Liver (tissue), 9 donors: Measurements from ENCODE around the gene MYO18B. TPM values are rescaled to one million over a fixed set of nuclear protein-coding genes. Genes with fewer than 3 reads are reported as not detected.

Source experiments
- DNase-seq: peaks from one replicate; pipeline ENCODE4 v3.0.0-alpha.2; 2017; ENCODE audit warnings: low spot score
- H3K27ac ChIP-seq, 2 donors: one replicate each; pipeline ENCODE4 v1.7.0; 2013; ENCODE audit warnings: inconsistent platforms in 2 of 2, low read length in 2 of 2, control low read depth in 1 of 2, low read depth in 1 of 2, mild to moderate bottlenecking in 1 of 2
- H3K27me3 ChIP-seq, 4 donors: one replicate each; pipeline versions ENCODE4 v1.6.1 to v1.7.0; 2013; ENCODE audit warnings: low read length in 3 of 4, inconsistent platforms in 1 of 4, mild to moderate bottlenecking in 1 of 4, moderate library complexity in 1 of 4; ENCODE audit not compliant: control insufficient read depth in 4 of 4, insufficient read depth in 4 of 4
- H3K36me3 ChIP-seq, 4 donors: one replicate each; pipeline versions ENCODE4 v1.6.1 to v1.7.0; 2013; ENCODE audit warnings: low read length in 3 of 4, mild to moderate bottlenecking in 3 of 4, low read depth in 1 of 4, moderate library complexity in 1 of 4; ENCODE audit not compliant: control insufficient read depth in 4 of 4, insufficient read depth in 3 of 4
- H3K4me1 ChIP-seq, 4 donors: one replicate each; pipeline versions ENCODE4 v1.6.1 to v1.7.0; 2013; ENCODE audit warnings: low read length in 3 of 4, mild to moderate bottlenecking in 3 of 4, moderate library complexity in 1 of 4; ENCODE audit not compliant: control insufficient read depth in 4 of 4, insufficient read depth in 4 of 4
- H3K4me3 ChIP-seq, 3 donors: one replicate each; pipeline versions ENCODE4 v1.6.1 to v1.7.0; 2013; ENCODE audit warnings: low read length in 3 of 3, control low read depth in 1 of 3, low read depth in 1 of 3, mild to moderate bottlenecking in 1 of 3
- H3K9ac ChIP-seq, 2 donors: one replicate each; pipeline ENCODE4 v1.7.0; 2013; ENCODE audit warnings: low read length in 2 of 2, mild to moderate bottlenecking in 2 of 2, moderate library complexity in 2 of 2, control low read depth in 1 of 2, low read depth in 1 of 2
- H3K9me3 ChIP-seq, 4 donors: one replicate each; pipeline versions ENCODE4 v1.6.1 to v1.7.0; 2013; ENCODE audit warnings: low read length in 3 of 4; ENCODE audit not compliant: control insufficient read depth in 4 of 4
- ATF3 ChIP-seq: IDR thresholded peaks from 2 replicates; pipeline ENCODE4 v1.6.1; 2016; ENCODE audit warnings: antibody characterized with exemption
- CTCF ChIP-seq: fragments of 150-350 bp; IDR thresholded peaks from 2 replicates; pipeline ENCODE4 v1.5.1; 2017; ENCODE audit warnings: improper control_type of control experiment, low read depth, low read length; ENCODE audit not compliant: missing input control
- EGR1 ChIP-seq, 2 donors: IDR thresholded peaks; 2 replicates each; pipeline ENCODE4 v1.6.1; 2016 to 2018; ENCODE audit warnings: antibody characterized with exemption in 2 of 2, low read depth in 2 of 2
- FOXA1 ChIP-seq: IDR thresholded peaks from 2 replicates; pipeline ENCODE4 v1.6.1; 2016; ENCODE audit warnings: antibody characterized with exemption
- FOXA2 ChIP-seq: IDR thresholded peaks from 2 replicates; pipeline ENCODE4 v1.6.1; 2016; ENCODE audit warnings: antibody characterized with exemption
- GABPA ChIP-seq, 2 donors: IDR thresholded peaks in 1 of 2; conservative IDR thresholded peaks in 1 of 2; 2 replicates each; pipeline ENCODE4 v1.6.1; 2016; ENCODE audit warnings: antibody characterized with exemption in 2 of 2, mild to moderate bottlenecking in 1 of 2, moderate library complexity in 1 of 2
- HNF4A ChIP-seq, 2 donors: conservative IDR thresholded peaks; 2 replicates each; pipeline ENCODE4 v1.6.1; 2016; ENCODE audit warnings: antibody characterized with exemption in 2 of 2, mild to moderate bottlenecking in 2 of 2
- HNF4G ChIP-seq: IDR thresholded peaks from 2 replicates; pipeline ENCODE4 v1.6.1; 2016; ENCODE audit warnings: antibody characterized with exemption
- JUND ChIP-seq, 2 donors: IDR thresholded peaks; 2 replicates each; pipeline ENCODE4 v1.6.1; 2016; ENCODE audit warnings: antibody characterized with exemption in 2 of 2
- MAX ChIP-seq: IDR thresholded peaks from 2 replicates; pipeline ENCODE4 v1.6.1; 2016; ENCODE audit warnings: antibody characterized with exemption
- NR2F2 ChIP-seq: IDR thresholded peaks from 2 replicates; pipeline ENCODE4 v1.6.1; 2016; ENCODE audit warnings: antibody characterized with exemption
- RAD21 ChIP-seq, 2 donors: IDR thresholded peaks; 2 replicates each; pipeline ENCODE4 v1.6.1; 2016; ENCODE audit warnings: antibody characterized with exemption in 2 of 2, mild to moderate bottlenecking in 2 of 2
- REST ChIP-seq: IDR thresholded peaks from 2 replicates; pipeline ENCODE4 v1.6.1; 2016; ENCODE audit warnings: antibody characterized with exemption, mild to moderate bottlenecking
- RXRA ChIP-seq, 2 donors: IDR thresholded peaks; 2 replicates each; pipeline ENCODE4 v1.6.1; 2017 to 2018; ENCODE audit warnings: antibody characterized with exemption in 2 of 2, mild to moderate bottlenecking in 1 of 2
- SP1 ChIP-seq: IDR thresholded peaks from 2 replicates; pipeline ENCODE4 v1.6.1; 2018; ENCODE audit warnings: antibody characterized with exemption, mild to moderate bottlenecking
- TAF1 ChIP-seq: conservative IDR thresholded peaks from 2 replicates; pipeline ENCODE4 v1.6.1; 2016; ENCODE audit warnings: antibody characterized with exemption, mild to moderate bottlenecking
- YY1 ChIP-seq: IDR thresholded peaks from 2 replicates; pipeline ENCODE4 v1.6.1; 2016; ENCODE audit warnings: antibody characterized with exemption, mild to moderate bottlenecking
- ZBTB33 ChIP-seq: IDR thresholded peaks from 2 replicates; pipeline ENCODE4 v1.6.1; 2016; ENCODE audit warnings: antibody characterized with exemption
- WGBS: extraction: QIAGEN DNeasy Blood & Tissue Kit; methylation state at CpG from one replicate; pipeline ENCODE4 v1.1.7; 2013; 5-methylcytosine and 5-hydroxymethylcytosine counted together
- polyA plus RNA-seq, 2 donors: library from polyadenylated mRNA; stranded (reverse) in 1 of 2; unstranded in 1 of 2; fragments of 200-250 nt in 1 of 2; fragments of >200 nt in 1 of 2; fragmentation: Nextera tagmentation in 1 of 2; extraction: Ambion mirVana in 1 of 2; gene quantifications; one replicate each; pipeline versions ENCODE4 v1.2.1 to v1.2.3, GENCODE V29; 2013 to 2015
- total RNA-seq, 2 donors: library from RNA; depleted of rRNA; stranded (reverse); fragments of >200 nt; gene quantifications; one replicate each; pipeline ENCODE4 v1.2.3, GENCODE V29; 2014
- donor health status: healthy.
- donor health status: healthy.
- donor health status: healthy.
- donor health status: healthy.
- donor health status: healthy.

MYO18B gene
- total and polyA plus RNA-seq, 4 donors, result under 0.01 to 4.2 (median 0.02) TPM; not detected in 1

GRCh38 chr22:25748140-25748539, 6.2 kb downstream of the MYO18B start:
- 91% methylated on average over 5 of the region's 5 CpGs for WGBS
- no peak for TF ChIP-seq YY1
- TF ChIP-seq SP1, result no peak
- H3K27ac ChIP-seq, result no peak overlapping the region
- no peaks in the 10 kb centered on the region for H3K9me3 ChIP-seq
- H3K9ac ChIP-seq, result no peak overlapping the region
- no peaks in the 10 kb centered on the region for H3K27me3 ChIP-seq
- H3K4me1 ChIP-seq, result peaks cover 0 to 3% (median 0%) of the 10 kb centered on the region in 4 donors
- no peak overlapping the region for H3K4me3 ChIP-seq
- H3K36me3 ChIP-seq, result no peaks in the 10 kb centered on the region
- DNase-seq, result no peak

- H3K9ac ChIP-seq, result no peak overlapping the region
- H3K9me3 ChIP-seq, result no peaks in the 10 kb centered on the region
- H3K27me3 ChIP-seq, result no peaks in the 10 kb centered on the region
- TF ChIP-seq RAD21 (IDR thresholded peaks at IDR 0.05) (peak in 1 of 2 donors; percentile 17), TAF1 (no peak), FOXA2 (no peak), YY1 (peak; percentile 46), HNF4A (conservative IDR thresholded peaks at IDR 0.05) (peak; percentile 95 to 96), RXRA (IDR thresholded peaks at IDR 0.05) (peak; percentile 47 to 73), MAX (no peak), SP1 (peak; percentile 88), FOXA1 (no peak), HNF4G (peak; percentile 86)
- no peak overlapping the region for H3K27ac ChIP-seq
- H3K4me1 ChIP-seq, result peaks cover 0 to 3% (median 0%) of the 10 kb centered on the region in 4 donors
- WGBS, result 25% methylated on average over 2 of the region's 2 CpGs
- no peak for DNase-seq
- no peaks in the 10 kb centered on the region for H3K36me3 ChIP-seq
- H3K4me3 ChIP-seq, result no peak overlapping the region
Measured at GRCh38 chr22:25748704-25749103, 6.7 kb downstream of the MYO18B start.

GRCh38 chr22:25749420-25750169, 7.6 kb downstream of the MYO18B start:
- Histone ChIP-seq H3K4me1 (peaks cover 0 to 3% (median 0%) of the 10 kb centered on the region in 4 donors), H3K9ac (no peak overlapping the region), H3K27ac (no peak overlapping the region), H3K4me3 (no peak overlapping the region), H3K36me3 (no peaks in the 10 kb centered on the region), H3K27me3 (no peaks in the 10 kb centered on the region), H3K9me3 (no peaks in the 10 kb centered on the region)
- no peak for DNase-seq
- TF ChIP-seq RXRA (IDR thresholded peaks at IDR 0.05) (no peak), YY1 (no peak), ZBTB33 (no peak), GABPA (IDR thresholded peaks at IDR 0.05 in 1 of 2, conservative IDR thresholded peaks at IDR 0.05 in 1 of 2) (no peak), FOXA1 (no peak), TAF1 (no peak), CTCF (no peak), FOXA2 (no peak), NR2F2 (no peak), RAD21 (IDR thresholded peaks at IDR 0.05) (no peak), ATF3 (no peak), SP1 (no peak), HNF4A (conservative IDR thresholded peaks at IDR 0.05) (no peak), REST (no peak), MAX (no peak), JUND (IDR thresholded peaks at IDR 0.05) (no peak), HNF4G (no peak), EGR1 (IDR thresholded peaks at IDR 0.05; ENCODE audit: low read depth in 2 of 2) (no peak)
- WGBS, result 80% methylated on average over 10 of the region's 10 CpGs
